ENCODE results near the gene CEND1.

Gene CEND1

GRCh38 chr11:803770-804598 is 14.1 kb upstream of the CEND1 start:
- DNase-seq (ENCODE audit: low spot score): no peak
- TF ChIP-seq CTCF (IDR thresholded peaks at IDR 0.05; ENCODE audit: borderline replicate concordance, control extremely low read depth, extremely low read depth, insufficient read depth, missing control alignments): no peak
- in situ Hi-C loops (cut with MboI; ENCODE audit: low sequenced_read_pairs, unreplicated experiment): no loop called here

- in situ Hi-C loops (cut with MboI; ENCODE audit: low sequenced_read_pairs, unreplicated experiment): no loop called here
- no peak for TF ChIP-seq CTCF (IDR thresholded peaks at IDR 0.05; ENCODE audit: borderline replicate concordance, control extremely low read depth, extremely low read depth, insufficient read depth, missing control alignments)
- no peak for DNase-seq (ENCODE audit: low spot score)
Measured at GRCh38 chr11:803467-803742, 13.5 kb upstream of the CEND1 start.

- no peak for DNase-seq (ENCODE audit: low spot score)
- in situ Hi-C loops (cut with MboI; ENCODE audit: low sequenced_read_pairs, unreplicated experiment): no loop called here
- TF ChIP-seq CTCF (IDR thresholded peaks at IDR 0.05; ENCODE audit: borderline replicate concordance, control extremely low read depth, extremely low read depth, insufficient read depth, missing control alignments): no peak
Measured at GRCh38 chr11:802693-803466, 13.0 kb upstream of the CEND1 start.

- no peak for DNase-seq (ENCODE audit: low spot score)
- in situ Hi-C loops (cut with MboI; ENCODE audit: low sequenced_read_pairs, unreplicated experiment): no loop called here
- TF ChIP-seq CTCF (IDR thresholded peaks at IDR 0.05; ENCODE audit: borderline replicate concordance, control extremely low read depth, extremely low read depth, insufficient read depth, missing control alignments): no peak
Measured at GRCh38 chr11:802018-802617, 12.2 kb upstream of the CEND1 start.

GRCh38 chr11:801097-801780 is 11.3 kb upstream of the CEND1 start:
- DNase-seq (ENCODE audit: low spot score): no peak
- TF ChIP-seq CTCF (IDR thresholded peaks at IDR 0.05; ENCODE audit: borderline replicate concordance, control extremely low read depth, extremely low read depth, insufficient read depth, missing control alignments): no peak
- in situ Hi-C loops (cut with MboI; ENCODE audit: low sequenced_read_pairs, unreplicated experiment): no loop called here

GRCh38 chr11:800473-800872 is 10.6 kb upstream of the CEND1 start:
- in situ Hi-C loops (cut with MboI; ENCODE audit: low sequenced_read_pairs, unreplicated experiment): no loop called here
- TF ChIP-seq CTCF (IDR thresholded peaks at IDR 0.05; ENCODE audit: borderline replicate concordance, control extremely low read depth, extremely low read depth, insufficient read depth, missing control alignments): no peak
- no peak for DNase-seq (ENCODE audit: low spot score)
